Loucy (cell line): Measurements from ENCODE around the gene EIPR1.

ENCODE experiments used
- H2AFZ ChIP-seq: fragments of 200-600 bp; sonication (generic); 2 replicates; pipeline ENCODE4 v1.6.0; 2016; ENCODE audit warnings: antibody characterized with exemption, mild to moderate bottlenecking, low read length, moderate library complexity
- H3F3A ChIP-seq: fragments of 200-600 bp; 2 replicates; pipeline ENCODE4 v1.6.0; 2016; ENCODE audit warnings: antibody characterized with exemption, low read depth, mild to moderate bottlenecking
- H3K27me3 ChIP-seq: fragments of 200-600 bp; sonication (generic); 2 replicates; pipeline ENCODE4 v1.6.1; 2014; ENCODE audit warnings: low read length, mild to moderate bottlenecking; ENCODE audit not compliant: insufficient read depth, poor library complexity, severe bottlenecking
- H3K36me3 ChIP-seq: fragments of 200-600 bp; sonication (generic); 2 replicates; pipeline ENCODE4 v1.6.1; 2016; ENCODE audit warnings: low read length; ENCODE audit not compliant: insufficient read depth
- H3K4me1 ChIP-seq: fragments of 200-600 bp; sonication (generic); 2 replicates; pipeline ENCODE4 v1.5.1; 2014; ENCODE audit warnings: low read length, mild to moderate bottlenecking; ENCODE audit not compliant: insufficient read depth, poor library complexity, severe bottlenecking
- H3K4me2 ChIP-seq: fragments of 200-600 bp; sonication (generic); 2 replicates; pipeline ENCODE4 v1.6.0; 2014; ENCODE audit warnings: antibody characterized with exemption, low read length, low read depth, mild to moderate bottlenecking; ENCODE audit not compliant: poor library complexity, severe bottlenecking
- H3K4me3 ChIP-seq: fragments of 200-600 bp; sonication (generic); 2 replicates; pipeline ENCODE4 v1.5.1; 2014; ENCODE audit warnings: low read length, mild to moderate bottlenecking, mixed read lengths; ENCODE audit not compliant: poor library complexity, severe bottlenecking
- H3K79me2 ChIP-seq: fragments of 200-600 bp; sonication (generic); 2 replicates; pipeline ENCODE4 v1.6.1; 2014; ENCODE audit warnings: low read length; ENCODE audit not compliant: insufficient read depth
- H3K9ac ChIP-seq: fragments of 200-600 bp; sonication (generic); 2 replicates; pipeline ENCODE4 v1.6.0; 2014; ENCODE audit warnings: mild to moderate bottlenecking, low read depth, low read length, moderate library complexity; ENCODE audit not compliant: poor library complexity, severe bottlenecking
- H3K9me2 ChIP-seq: fragments of 200-600 bp; sonication (generic); replicated peaks from 2 replicates; pipeline ENCODE4 v1.6.1; 2016; ENCODE audit warnings: low read depth, low read length, mixed read lengths
- H3K9me3 ChIP-seq: fragments of 200-600 bp; sonication (generic); 2 replicates; pipeline ENCODE4 v1.6.1; 2014; ENCODE audit warnings: mild to moderate bottlenecking, antibody characterized with exemption, low read length, low read depth; ENCODE audit not compliant: insufficient read depth
- H4K20me1 ChIP-seq: fragments of 200-600 bp; sonication (generic); 2 replicates; pipeline ENCODE4 v1.6.0; 2014; ENCODE audit warnings: antibody characterized with exemption, low read length, mild to moderate bottlenecking; ENCODE audit not compliant: insufficient read depth, poor library complexity, severe bottlenecking
- CTCF ChIP-seq: fragments of 200-600 bp; sonication (generic); conservative IDR thresholded peaks from 2 replicates; pipeline ENCODE4 v1.5.1; 2014; ENCODE audit warnings: mild to moderate bottlenecking, antibody characterized with exemption, low read length
- EZH2phosphoT487 ChIP-seq: fragments of 200-600 bp; IDR thresholded peaks from 2 replicates; pipeline ENCODE4 v1.6.1; 2018; ENCODE audit warnings: antibody characterized with exemption, mild to moderate bottlenecking, moderate library complexity, borderline replicate concordance

Gene EIPR1

DNA sequence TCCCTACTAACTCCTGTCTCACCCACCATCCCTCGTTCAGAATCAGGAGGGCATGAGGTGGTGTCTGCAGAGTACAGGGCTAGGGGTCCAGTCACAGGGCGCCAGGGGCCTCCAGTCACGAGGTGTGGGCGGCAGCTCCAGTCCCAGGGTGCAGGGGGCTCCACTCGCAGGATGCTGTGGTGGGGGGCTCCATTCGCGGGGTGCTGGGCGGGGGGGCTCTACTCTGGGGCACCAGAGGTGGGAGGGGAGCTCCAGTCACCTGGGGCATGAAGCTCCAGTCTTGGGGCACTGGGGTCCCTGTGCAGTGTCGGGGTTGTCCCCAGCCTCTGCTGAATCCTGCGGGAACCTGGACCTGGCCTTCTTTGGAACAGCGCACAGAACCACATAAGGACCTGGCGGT is 66.0 kb downstream of the EIPR1 start:
- H4K20me1 ChIP-seq, result no peaks in the 10 kb centered on the region
- H3K9me3 ChIP-seq, result no peaks in the 10 kb centered on the region
- no peaks in the 10 kb centered on the region for H3K27me3 ChIP-seq
- H3K4me1 ChIP-seq, result no peaks in the 10 kb centered on the region
- TF ChIP-seq CTCF (no peak), EZH2phosphoT487 (no peak)
- no peak overlapping the region for H3K4me3 ChIP-seq
- no peak overlapping the region for H2AFZ ChIP-seq
- H3K36me3 ChIP-seq, result no peaks in the 10 kb centered on the region
- no peak overlapping the region for H3K9ac ChIP-seq
- H3K4me2 ChIP-seq, result no peak overlapping the region
- no peaks in the 10 kb centered on the region for H3F3A ChIP-seq
- H3K79me2 ChIP-seq, result peaks cover 19% of the 10 kb centered on the region; the same call in 1 of the 2 replicates
- no peaks in the 10 kb centered on the region for H3K9me2 ChIP-seq

DNA sequence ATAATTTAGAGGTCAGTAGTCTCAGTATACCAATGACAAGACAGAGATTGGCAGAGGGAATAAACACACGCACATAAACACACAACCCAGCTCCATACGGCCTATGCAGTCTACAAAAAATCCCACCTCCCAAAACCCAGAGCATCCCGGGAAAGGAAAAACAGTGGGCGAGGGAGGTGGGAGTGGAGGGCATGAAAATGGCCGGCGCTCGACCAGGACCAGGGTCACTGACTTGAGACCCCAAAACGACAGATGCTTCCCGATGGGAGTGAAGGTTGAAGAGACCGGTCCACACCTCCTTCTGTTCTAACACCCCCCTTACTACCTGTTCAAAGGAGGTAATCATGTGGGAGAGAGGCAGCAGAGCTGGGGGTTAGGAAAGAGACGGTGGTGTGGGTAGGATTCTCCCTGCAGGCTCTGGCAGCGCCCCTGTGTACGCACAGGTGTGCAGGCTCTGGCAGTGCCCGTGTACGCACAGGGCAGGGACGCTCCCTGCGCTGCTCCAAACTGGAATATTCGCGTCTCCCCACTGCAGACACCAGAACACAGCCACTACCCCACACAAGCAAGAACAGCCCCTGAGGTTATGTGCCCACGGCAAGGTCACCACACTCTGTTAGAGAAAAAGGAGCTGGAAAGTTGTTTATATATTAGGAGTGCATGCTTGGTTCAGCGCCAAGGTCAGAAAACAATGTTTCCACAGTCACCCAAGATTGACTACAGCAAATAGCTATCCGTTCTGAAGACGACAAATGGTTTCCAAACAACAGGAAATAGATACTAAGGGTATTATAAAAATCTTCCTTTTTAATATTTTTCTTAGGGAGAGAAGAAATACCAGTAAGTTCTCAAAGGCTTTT is 67.9 kb downstream of the EIPR1 start:
- H4K20me1 ChIP-seq, result no peaks in the 10 kb centered on the region

GRCh38 chr2:3307901-3308300 is 69.7 kb downstream of the EIPR1 start:
- Histone ChIP-seq H2AFZ (no peak overlapping the region), H3F3A (no peaks in the 10 kb centered on the region), H4K20me1 (no peaks in the 10 kb centered on the region), H3K27me3 (no peaks in the 10 kb centered on the region), H3K4me2 (no peak overlapping the region), H3K4me1 (no peaks in the 10 kb centered on the region), H3K9me2 (no peaks in the 10 kb centered on the region), H3K79me2 (peaks cover 19% of the 10 kb centered on the region; the same call in 1 of the 2 replicates), H3K4me3 (no peak overlapping the region), H3K9me3 (no peaks in the 10 kb centered on the region), H3K36me3 (no peaks in the 10 kb centered on the region), H3K9ac (no peak overlapping the region)
- TF ChIP-seq CTCF, result no peak
- no peak for TF ChIP-seq EZH2phosphoT487

More for the DNA sequence above, 67.9 kb downstream of the EIPR1 start:
- H3K4me3 ChIP-seq, result no peak overlapping the region
- H3K27me3 ChIP-seq, result no peaks in the 10 kb centered on the region
- H3K79me2 ChIP-seq, result peaks cover 19% of the 10 kb centered on the region; the same call in 1 of the 2 replicates
- no peaks in the 10 kb centered on the region for H3F3A ChIP-seq
- H3K4me1 ChIP-seq, result no peaks in the 10 kb centered on the region
- no peak overlapping the region for H3K4me2 ChIP-seq
- TF ChIP-seq CTCF (no peak), EZH2phosphoT487 (no peak)
- H2AFZ ChIP-seq, result no peak overlapping the region
- H3K36me3 ChIP-seq, result no peaks in the 10 kb centered on the region
- no peak overlapping the region for H3K9ac ChIP-seq
- H3K9me3 ChIP-seq, result no peaks in the 10 kb centered on the region
- H3K9me2 ChIP-seq, result no peaks in the 10 kb centered on the region
